ENCODE data around the gene GPR151.
"Not testable (repeated sequence)": the region's sequence is repeated elsewhere in the genome, so short reads cannot be mapped to it uniquely, and the experiment has no call there.

Gene GPR151

DNA sequence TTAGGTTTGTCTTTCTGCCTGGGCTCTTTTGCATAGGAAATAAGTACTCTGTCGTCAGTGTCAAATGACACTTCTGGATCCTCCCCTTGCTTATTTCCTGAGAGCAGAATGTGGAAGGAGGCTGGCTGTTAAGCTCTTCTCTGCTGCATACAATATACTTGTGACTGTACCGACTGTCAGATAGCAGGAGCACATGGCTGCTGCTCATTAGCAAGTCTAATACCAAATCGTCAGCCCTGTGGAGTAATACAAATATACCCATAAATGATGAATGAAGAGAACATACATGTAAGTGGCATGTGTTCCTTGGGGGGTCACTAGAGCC is at the start of gene GPR151:
Gene GPR151, minus strand, starts transcription at position 40 of the 325 bp plus-strand sequence. CDS start 77 bp downstream, outside the sequence.
- no peak for DNase-seq (ENCODE audit: low read depth in 2 of 2)

DNA sequence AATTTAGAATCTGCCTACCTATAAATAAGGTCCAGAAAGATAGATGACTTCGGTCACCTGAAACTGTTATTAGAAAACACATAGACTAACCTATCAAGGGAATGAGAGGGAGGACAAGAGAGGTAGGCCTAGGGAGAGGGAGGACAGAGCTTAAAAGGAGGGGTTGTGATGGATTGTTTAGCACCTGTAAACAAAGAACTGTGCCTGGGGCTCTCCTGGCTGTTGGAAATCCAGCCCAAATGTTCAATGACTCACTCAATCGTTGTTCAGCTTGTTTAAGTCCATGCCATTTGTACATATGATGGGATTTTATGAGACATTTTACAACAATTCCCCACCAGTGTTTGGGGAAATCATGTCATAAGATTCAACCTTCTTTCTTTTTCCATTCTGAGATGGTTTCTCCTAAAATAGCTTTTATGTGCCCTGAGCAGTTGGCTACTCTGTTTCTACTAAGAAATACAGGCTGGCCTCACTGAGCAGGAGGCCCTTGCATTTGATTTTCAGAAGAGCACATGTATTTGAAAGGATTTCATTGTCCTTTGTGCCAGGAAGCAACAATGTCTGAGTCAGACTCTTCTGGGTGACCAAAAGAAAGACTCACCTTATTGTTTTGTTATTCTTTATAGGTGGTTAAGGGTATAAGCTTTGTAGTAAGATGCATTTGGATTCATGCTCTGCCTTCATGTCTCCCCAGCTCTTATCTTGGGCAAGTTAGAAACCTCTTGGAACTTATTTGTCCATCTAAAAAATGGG is 48.2 kb upstream of the GPR151 start:
- DNase-seq (ENCODE audit: low read depth in 2 of 2): no peak

DNA sequence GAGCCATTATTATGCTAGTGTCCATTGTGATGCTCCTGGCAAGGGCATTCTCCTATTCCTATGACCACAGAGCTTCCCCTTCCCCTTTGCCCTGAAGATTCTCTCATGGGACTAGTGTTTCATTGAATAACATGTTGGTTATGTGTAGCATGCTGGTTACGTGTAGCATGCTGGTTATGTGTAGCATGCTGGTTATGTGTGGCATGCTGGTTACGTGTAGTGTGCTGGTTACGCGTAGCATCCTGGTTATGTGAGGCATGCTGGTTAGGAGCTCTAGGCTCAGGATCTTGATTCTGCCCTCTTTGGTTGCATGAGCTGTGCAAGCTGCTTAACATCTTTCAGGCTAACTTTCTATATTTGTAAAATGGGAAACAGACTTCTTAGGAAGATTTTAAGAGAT is 46.5 kb upstream of the GPR151 start:
- DNase-seq (ENCODE audit: low read depth in 2 of 2): no peak

DNA sequence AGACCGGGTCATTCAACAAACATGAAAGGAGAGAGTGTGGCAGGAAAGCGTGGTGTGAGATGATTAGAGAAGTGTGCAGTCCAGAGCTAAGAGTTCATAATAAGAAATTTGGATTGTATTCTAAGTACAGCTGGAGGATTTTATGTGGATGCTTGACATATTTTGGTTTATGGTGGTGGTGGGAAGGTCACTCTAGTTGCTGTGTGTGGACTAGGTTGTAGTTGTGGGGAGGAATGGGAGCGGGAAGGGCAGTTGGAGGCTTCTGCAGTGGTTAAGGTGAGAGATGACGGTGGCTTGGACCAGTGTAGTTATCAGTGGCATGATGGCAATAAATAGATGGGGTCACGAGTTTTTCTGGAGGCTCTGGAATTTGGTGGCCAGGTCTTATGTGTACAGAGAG is 45.7 kb upstream of the GPR151 start:
- DNase-seq (ENCODE audit: low read depth in 2 of 2): no peak

DNA sequence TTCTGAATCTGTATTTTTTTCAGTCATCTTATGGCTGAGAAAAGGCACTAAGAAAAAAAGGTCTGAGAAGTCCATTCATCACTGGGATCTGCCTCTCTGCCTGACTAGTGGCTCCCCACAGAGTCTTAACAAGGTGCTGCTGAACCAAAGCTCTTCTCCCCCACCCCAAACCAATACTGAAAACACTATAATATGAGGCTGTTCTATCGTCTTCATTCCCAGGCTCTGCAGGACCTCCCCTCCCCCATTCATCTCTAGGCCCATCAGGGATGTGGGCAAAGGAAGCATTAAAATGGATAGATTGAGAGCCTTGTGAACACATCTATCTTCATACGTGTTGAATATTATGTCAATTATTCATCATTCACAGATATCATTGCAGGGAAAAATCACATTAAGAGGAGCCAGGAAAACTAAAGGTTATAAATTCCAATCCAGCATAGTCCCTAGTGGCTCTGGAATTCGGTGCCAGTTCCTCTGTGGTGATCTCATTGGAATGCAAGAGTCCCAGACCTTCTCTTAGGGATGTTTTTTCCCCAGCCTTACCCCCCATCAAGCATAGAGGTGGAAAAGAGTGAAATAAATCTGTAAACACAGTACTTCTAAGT is 44.3 kb upstream of the GPR151 start:
- DNase-seq (ENCODE audit: low read depth in 2 of 2): no peak

DNA sequence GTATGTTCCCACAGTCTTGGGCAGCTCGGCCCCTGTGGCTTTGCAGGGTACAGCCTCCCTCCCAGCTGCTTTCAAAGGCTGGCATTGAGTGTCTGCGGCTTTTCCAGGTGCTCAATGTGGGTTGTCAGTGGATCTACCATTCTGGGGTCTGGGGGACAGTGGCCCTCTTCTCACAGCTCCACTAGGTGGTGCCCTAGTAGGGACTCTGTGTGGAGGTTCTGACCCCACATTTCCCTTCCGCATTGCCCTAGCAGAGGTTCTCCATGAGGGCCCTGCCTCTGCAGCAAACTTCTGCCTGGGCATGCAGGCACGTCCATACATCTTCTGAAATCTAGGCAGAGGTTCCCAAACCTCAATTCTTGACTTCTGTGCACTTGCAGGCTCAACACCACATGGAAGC is 40.9 kb upstream of the GPR151 start:
- DNase-seq (ENCODE audit: low read depth in 2 of 2): not testable (repeated sequence)

DNA sequence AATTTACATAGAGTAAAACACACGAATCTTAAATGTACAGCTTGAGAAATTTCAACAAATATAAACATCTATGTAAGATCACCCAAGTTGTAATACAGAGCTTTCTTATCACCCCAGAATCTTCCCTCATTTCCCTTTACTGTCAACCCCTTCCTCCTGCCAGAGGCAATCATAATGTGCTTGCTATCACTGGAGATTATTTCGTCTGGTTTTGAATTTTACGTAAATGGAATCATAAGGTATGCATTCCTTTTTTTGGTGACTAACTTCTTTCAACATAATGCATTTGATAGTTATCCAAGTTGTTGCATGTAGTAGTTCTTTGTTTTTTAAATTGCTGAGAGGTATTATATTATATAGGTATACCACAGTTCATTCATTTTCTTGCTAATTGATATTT is 37.5 kb upstream of the GPR151 start:
- DNase-seq (ENCODE audit: low read depth in 2 of 2): no peak

DNA sequence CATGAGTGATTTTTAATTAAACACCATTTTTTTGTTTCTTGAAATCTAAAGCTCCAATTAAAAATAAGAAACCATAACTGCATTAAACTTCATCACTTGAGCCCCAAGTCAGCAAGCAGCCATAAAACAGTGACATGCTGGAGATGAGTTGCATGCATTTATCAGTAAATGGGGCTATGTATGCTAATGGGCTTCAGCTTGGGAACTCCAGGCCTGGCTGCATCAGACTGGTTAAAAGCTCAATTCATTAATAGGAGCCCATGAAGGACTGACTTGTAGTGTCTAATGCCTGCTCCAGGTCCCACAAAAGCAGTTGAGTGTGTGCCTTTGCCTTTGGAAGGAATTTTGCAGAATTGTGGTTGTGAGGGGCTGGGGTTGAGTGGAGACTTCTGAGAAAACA is 33.6 kb upstream of the GPR151 start:
- no peak for DNase-seq (ENCODE audit: low read depth in 2 of 2)

DNA sequence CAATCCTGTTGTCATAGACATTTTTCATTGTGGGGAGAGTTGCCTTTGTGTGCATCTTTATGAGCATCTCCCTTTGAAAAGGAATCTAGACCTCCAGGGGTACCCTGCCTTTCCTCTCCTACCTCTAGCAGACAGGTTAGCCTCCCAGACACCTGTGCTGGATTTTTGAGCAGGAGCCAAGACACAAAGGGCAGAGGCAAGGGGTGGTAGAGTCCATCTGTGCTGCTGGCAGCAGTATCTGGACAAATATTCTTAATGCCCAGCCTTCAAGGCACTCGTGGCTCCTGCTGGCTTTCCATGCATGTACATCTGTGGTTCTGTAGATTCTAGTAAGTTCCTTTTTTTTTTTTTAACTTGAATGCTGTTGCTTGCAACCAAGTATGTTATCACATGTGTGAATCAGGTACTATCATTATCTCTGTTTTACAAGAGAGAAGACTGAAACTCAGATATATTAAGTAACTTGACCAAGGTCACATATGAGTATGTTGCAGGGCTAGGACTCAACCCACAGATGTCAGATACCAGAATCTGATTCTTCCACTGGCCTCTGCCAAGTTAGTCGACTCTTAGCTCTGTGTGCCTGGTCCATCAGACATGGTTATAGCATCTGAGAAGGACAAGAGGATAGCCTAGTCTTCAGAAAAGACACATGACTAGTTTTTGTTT is 32.9 kb upstream of the GPR151 start:
- no peak for DNase-seq (ENCODE audit: low read depth in 2 of 2)

DNA sequence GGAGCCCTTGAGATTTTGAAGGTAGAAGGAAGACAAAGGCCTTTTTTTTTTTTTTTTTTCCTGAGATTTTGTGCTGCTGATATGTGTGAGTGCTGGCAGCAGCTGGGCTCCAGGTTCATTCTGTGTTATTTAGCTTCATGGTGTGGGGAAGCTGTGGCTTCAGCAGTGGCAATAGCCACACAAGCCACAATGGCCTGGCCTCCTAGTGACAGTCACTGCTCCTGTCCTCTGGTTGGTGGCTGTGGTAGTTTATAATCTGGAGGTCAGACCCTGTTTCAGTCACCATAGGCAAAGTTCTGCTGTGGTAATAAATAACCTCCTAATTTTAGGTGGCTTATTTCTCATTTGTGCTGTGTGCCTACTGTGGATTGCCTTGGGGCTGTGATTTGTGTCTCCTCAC is 28.2 kb upstream of the GPR151 start:
- DNase-seq (ENCODE audit: low read depth in 2 of 2): no peak

DNA sequence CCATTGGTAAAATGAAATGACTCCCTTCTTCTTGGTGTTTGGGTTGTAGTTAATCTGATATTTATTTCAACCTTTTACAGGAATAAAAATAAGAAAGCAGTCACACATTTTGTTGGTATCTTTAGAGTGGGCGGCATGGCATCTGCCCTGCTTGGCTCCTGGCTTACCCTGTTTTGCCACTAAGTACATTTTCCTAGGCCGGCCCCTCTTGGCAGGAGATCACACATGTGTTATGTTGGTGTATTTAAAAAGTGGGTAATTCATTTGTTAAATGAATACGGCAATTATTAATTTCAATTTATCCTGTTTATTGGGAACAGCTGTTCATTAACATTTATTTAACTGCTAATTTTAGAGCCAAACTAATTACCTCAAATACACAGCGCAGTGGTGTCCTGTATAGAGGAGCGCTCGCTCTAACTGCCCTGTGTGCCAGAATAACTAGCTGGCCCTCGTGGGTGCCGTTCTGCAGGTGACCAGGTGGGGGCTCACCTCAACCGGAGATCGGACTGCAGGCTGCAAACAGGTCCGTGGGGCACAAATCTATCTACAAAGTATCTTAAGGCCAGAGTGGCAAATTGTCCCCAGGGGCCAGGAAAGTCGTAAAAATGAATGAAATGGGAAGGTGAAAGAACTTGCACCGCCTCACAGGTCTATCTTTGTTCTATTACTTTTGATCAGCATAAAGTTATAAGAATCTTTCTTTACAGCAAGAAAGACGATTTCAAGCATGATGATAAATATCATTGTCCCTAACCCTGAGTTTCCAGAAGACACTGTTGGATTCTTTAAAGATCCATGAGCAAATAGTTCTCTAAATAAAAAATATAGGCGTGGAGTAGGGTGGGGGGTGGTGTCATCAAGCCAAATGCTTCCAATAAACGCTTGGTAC is 26.2 kb upstream of the GPR151 start:
- DNase-seq (ENCODE audit: low read depth in 2 of 2): peak; percentile 58 to 65

DNA sequence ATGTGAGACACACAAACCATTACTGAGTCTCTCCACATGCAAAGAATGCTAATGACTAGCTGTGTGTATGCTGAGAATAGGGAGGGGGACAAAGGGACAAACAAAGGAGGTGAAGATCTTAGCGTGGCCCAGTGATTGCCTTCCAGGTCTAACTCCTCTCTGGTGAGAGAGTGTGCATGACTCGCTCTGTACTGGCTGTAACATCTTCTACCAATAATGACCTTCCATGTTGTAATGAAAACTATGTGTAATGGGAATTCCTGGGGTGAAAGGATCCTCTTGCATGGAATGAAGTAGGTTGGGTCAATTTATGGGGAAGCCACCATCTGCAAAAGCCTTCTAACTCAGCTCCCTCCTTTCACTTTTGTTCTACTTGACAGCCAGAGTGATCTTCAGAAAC is 24.4 kb upstream of the GPR151 start:
- no peak for DNase-seq (ENCODE audit: low read depth in 2 of 2)

DNA sequence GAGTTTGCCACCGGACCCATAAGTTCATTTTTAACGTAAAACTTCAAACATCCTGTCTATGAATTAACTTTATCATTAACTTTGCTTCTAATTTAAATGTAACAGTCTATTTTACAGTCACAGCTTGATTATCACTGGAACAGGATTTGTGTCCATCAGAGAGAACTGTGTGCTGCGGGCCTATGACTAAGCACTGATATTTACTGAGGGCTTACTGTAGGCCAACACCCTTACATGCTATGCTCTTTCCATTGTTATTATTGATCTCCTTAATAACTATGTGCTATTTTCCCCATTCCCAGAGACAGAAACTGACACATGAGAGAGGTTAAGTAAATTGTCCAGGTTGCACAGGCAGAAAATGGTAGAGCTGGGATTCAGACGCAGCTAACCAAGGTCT is 24.0 kb upstream of the GPR151 start:
- no peak for DNase-seq (ENCODE audit: low read depth in 2 of 2)

DNA sequence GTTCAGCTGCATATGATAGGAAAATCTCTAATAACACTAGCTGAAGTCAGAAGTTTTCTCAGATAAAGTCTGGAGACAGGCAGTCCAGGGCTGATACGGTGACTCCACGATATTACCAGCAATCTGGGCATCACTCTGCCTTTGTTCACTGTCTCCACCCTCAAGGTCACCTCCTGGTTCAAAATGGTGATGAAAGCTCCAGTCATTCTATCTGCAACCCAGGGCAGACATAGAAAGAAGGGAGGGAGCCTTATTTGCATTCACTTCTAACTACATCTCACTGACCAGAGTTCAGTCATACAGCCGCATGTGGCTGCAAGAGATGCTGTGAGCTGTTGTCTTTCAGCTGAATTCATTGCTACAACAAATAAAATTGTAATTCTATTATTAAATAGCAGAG is 22.4 kb upstream of the GPR151 start:
- DNase-seq (ENCODE audit: low read depth in 2 of 2): no peak

DNA sequence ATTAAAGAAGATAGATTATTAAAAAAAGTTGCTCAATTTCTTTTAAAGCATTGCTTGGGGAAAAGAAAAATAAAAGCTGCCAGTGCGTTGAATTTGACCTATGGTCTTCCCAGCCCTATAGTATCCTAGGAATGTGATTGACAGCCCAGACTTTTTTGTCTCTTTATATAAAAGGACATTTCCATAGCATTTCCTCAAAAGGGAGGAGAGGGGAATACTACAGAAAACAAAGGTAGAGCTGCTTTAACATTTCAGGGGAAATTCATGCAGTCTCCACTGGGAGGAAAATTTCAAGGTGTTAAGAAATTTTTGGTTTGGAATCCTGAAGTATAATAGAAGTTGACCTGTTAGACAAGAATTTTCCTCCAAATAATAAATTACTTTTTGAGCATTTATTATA is 17.9 kb upstream of the GPR151 start:
- DNase-seq (ENCODE audit: low read depth in 2 of 2): no peak

DNA sequence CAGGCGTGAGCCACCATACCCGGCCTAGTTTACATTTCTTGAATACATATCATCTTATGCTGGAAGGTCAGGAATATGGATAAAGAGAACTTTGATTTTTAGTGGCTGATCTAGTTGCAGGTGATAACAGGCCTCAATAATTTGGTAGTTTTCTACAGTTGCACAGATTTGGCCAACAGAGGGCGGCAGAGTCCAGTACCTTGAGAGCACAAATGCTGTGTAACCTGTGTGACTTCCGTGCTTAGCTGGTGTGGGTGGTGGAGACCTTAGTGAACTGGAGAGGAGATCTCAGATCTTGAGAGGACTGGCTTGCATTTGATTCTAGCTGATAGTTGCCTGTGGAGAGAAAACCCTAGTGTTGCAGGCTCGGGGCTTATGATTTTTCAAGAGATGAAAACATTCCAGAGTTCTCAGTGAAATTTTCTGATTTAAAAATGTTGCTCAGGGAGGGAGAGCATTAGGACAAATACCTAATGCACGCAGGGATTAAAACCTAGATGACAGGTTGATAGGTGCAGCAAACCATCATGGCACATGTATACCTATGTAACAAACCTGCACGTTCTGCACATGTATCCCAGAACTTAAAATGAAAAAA is 17.4 kb upstream of the GPR151 start:
- DNase-seq (ENCODE audit: low read depth in 2 of 2): peak; percentile 67

DNA sequence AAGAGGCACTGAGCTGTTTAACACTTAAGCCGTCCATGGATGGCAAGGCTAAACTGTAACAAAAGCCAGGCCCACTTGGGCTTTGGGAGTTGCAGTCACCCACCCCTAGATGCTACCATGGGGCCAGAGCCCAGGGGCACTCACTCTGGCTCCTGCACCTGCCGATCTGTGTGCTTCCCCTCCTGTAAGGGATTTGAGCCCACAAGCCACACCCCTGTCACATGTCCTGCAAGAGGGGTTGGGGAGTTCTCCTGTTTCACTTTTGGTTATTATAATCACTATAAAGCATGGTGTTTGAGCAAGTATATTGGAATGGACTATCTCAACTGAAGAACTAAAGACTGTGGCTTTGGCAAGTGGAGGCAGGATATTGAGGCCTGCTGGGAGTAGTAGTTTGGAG is 14.0 kb upstream of the GPR151 start:
- no peak for DNase-seq (ENCODE audit: low read depth in 2 of 2)

DNA sequence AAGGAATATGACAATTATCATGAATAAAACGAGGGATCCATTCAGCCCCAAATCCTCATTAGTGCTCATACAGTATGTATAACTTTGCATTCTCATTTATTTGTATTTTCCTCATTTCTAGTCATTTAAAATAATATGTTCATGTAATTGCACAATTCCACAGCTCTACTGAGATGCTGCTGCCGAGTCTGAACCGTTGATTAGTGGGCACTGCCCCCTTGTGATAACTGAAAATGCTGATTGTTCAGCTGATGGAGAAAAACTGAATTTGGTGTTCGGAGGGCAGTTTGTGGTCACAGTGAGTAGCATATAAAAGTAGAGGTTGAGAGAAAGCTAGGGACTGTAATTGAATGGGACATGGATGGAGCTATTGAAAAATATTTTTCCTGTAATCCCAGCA is 12.2 kb upstream of the GPR151 start:
- DNase-seq (ENCODE audit: low read depth in 2 of 2): no peak

DNA sequence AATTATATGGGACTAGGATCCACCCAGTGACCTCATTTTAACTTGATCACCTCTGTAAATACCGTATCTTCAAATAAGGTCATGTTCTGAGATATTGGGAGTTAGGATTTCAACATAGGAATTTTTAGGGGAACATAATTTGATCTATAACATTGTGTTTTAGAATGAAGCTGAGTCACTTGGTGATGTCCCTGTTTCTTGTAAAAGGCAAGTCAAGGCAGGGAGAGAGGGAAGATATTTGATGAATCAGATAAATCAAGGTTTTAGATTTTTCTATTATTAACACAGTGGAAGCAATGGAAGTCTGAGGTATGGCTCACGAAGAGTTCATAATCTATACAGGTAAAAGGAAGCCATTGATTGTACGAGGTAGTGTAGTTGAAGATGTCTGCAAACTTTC is 11.8 kb upstream of the GPR151 start:
- no peak for DNase-seq (ENCODE audit: low read depth in 2 of 2)

DNA sequence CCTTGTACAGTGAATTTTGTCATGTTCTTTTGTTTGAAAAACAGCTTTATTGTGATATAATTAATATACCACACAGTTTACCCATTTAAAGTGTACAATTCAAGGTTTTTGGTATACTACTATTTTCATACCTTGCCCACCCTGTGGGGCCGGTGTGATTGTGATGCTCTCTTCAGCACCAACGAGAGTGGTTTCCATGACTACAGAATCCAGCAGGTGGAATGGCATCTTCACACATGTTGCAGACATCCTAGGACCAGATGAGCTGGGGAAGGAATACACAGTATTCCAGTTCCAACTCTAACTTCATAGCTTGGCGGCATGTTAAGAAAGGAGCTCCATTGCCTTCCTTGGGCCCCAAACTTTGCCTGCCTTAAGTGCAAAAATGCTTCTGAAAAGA is 7.7 kb upstream of the GPR151 start:
- no peak for DNase-seq (ENCODE audit: low read depth in 2 of 2)

DNA sequence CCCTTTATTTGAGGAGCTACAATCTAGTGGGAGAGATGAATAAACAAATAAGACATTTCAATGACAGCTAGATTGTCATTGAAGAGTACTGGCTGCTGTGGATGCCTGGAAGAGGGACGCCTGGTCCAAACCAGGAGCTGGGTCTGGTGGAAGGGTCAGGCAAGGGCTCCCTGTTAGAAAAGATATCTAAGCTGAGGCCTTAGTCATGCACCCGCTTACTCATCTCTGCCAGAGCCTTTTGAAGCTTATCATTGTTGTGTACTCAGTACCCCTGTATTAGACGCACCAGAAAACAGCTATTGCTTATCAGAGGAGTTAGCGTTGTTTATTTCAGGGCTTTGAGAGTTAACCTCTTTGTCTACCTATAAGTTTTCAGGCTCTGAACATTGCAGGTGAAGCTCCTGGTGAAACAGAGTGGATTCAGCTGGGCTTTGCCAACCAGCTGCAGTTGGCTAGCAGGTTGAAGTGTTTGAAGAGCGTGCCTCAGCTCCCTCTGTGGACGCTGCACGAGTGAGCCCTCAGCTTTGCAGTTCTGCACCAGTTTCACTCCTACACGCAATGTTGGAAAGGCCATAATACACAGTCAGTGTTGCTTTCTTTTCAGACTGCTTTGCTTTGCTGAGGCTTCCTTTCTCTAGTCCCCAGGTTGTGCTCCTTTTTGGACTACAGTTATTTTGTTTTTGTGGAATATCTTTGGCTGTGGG is 5.6 kb upstream of the GPR151 start:
- DNase-seq (ENCODE audit: low read depth in 2 of 2): no peak

Data from activated CD4-positive, alpha-beta T cell treated with anti-CD3 and anti-CD28 coated beads for 24 hours (primary cell).